ENCODE measurements around the gene LRRC4C.

DNA sequence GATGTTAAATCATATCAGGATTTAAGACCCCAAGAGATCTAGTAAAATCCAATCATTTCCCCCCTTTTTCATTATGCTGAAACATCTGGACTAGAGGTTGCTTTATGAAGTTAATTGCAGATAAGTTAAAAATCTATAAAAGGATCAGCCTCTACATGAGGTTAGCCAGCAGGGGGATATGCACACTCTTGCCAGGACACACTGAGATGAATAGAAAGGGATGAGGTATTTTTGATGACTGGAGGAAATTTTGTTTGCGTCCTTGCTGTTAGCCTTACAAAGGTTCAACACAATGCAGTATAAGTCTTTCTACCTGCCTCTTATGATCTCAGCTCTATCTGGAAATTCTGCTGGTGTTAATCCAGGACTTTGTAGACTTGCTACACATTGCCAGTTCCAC, 1034.3 kb downstream of the LRRC4C start:
- TF ChIP-seq CTCF (IDR thresholded peaks at IDR 0.05) (peak; percentile 22), EZH2phosphoT487 (IDR thresholded peaks at IDR 0.05) (no peak)
